HTR-8/SVneo (cell line): ENCODE measurements around the gene CD19.
"Not testable (repeated sequence)": the region's sequence is repeated elsewhere in the genome, so short reads cannot be mapped to it uniquely, and the experiment has no call there.

Experiments used
- DNase-seq: peaks from one replicate; pipeline ENCODE4 v3.0.0; 2011; ENCODE audit warnings: low spot score, mixed read lengths; ENCODE audit not compliant: insufficient read length
- FAIRE-seq: peaks from 2 replicates; lab custom pipeline; 2011; peaks lifted over from hg19 to GRCh38; lab: Jason Lieb, UNC

The CD19 gene

DNA sequence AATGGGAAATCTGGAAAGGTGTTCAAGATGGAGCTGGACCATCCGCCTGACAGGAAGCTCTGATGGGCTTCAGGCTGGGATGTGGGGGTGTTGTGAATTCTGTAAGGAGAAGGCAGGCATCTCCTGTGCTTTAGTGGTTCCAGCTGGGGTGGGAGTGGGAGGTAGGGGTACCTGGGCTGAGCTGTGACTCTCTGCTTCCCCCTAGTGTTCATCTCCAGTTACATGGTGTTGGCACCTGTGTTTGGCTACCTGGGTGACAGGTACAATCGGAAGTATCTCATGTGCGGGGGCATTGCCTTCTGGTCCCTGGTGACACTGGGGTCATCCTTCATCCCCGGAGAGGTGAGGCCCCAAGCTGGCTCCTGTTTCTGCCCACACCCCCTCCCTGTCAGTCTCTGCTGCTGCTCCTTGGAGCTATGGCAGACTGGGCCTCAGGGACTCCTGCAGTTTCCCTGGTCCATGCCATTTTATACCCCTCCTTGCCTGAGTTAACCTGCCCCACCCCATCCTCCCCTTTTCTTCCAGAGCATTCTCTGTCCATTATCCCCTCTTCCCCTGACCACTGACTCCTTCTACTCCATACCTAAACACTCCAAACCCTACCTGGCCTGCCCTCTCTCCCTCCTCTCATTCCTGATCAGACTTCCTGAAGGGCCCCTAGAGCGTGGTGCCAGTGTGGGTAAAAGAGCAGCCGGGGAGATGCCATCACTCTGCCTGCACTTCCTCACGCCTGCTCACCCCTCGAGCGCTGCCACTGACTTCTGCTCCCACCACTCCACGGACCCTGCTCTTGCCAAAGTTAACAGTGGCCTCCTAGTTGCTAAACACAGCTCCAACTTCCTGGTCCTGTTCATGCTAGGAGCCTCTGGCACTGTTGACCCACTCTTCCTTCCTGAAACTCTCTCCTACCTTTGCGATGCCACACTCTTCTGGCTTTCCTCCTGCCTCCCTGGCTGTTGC, 46.2 kb downstream of the CD19 start:
- DNase-seq (no peak), FAIRE-seq (no peak)

DNA sequence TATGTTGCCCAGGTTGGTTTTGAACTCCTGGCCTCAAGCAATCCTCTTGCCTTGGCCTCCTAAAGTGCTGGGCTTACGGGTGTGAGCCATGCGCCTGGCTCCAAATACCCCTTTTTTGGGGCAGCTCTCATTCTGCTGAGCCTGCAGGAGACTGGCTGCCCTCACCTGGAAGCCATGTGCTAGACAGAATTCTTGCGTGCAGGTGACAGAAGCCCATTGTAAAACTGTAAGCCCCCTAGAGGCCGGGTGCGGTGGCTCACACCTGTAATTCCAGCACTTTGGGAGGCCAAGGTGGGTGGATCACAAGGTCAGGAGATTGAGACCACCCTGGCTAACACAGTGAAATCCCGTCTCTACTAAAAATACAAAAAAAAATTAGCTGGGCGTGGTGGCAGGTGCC, 48.6 kb downstream of the CD19 start:
- not testable (repeated sequence) for FAIRE-seq, DNase-seq

DNA sequence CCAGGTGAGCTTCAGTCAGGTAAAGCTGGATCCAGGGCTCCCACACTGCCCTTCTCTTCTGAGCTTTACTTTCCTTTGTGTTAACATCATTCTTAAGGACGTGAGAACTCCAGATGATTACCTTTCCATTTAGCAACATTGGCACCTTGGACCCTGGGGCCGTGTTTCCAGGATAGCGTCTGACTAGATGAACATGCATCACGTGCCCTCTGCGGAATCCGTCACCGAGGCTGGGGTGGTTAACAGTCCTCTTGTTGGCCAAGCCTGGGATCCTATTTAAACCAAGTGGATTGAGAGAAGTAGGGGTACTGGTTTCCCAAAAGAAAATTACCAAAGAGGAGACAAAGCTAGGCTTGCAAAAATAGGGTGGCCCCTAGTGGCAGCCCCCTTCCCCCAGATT, 49.2 kb downstream of the CD19 start:
- FAIRE-seq (no peak), DNase-seq (no peak)

DNA sequence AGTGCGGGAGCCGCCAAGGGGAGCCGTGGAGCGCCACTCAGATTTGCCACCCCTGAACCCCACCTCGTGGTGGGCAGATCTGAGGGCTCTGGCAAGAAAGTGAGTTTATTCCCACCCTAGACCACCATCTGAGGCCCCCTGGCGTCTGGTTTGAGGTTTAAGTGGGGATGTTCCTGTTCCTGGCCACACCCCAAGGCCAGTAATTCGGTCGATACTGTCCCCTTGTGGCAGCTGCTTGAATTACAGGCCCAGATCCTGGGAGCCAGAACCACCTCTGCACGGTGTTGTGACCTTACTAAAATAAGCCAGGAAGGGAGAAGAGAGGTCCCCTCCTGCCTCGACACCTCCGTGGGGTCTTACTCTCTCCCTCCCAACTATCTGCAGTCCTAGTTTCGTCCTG, 49.7 kb downstream of the CD19 start:
- FAIRE-seq (no peak), DNase-seq (no peak)

DNA sequence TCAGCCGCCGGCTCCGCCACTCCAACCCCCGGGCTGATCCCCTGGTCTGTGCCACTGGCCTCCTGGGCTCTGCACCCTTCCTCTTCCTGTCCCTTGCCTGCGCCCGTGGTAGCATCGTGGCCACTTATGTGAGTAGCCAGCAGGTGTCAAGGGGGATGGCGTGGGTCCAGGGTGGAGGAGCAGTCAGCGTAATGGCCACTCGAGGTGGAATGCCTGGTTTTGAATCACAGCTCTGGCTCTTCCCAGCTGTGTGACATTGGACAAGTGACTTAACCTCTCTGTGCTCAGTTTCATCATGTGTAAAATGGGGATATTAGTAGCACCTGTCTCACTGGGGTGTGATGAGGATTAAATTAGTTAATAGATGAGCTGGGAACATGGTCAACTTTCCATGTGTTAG, 50.6 kb downstream of the CD19 start:
- FAIRE-seq (no peak), DNase-seq (no peak)

DNA sequence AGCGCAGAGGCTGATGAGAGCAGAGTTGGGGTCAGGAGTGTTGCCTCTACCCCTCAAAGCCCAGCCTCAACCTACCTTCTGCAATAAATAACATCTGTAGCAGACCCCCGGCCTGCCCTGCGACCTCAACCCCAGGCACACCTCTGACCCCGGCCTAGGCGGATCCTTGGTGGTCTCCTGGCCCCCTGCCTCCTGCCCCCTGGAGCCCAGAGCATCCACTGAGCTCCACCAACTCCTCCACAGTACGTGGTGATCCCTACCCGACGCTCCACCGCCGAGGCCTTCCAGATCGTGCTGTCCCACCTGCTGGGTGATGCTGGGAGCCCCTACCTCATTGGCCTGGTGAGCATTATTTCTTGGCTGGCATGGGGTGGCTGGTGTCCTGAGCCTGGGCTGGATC, 51.2 kb downstream of the CD19 start:
- DNase-seq (no peak), FAIRE-seq (no peak)

DNA sequence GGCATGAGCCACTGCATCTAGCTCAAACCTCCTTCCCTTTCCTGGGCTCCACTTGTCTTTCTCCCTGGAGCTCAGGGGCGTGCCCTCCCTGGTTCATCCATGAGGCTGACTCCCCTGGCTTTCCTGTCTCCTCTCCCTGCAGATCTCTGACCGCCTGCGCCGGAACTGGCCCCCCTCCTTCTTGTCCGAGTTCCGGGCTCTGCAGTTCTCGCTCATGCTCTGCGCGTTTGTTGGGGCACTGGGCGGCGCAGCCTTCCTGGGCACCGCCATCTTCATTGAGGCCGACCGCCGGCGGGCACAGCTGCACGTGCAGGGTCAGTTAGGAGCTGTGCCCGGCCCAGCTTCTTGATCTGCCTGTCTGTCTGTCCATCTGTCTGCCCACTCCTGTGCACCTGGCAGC, 51.9 kb downstream of the CD19 start:
- no peak for FAIRE-seq
- DNase-seq, result no peak

DNA sequence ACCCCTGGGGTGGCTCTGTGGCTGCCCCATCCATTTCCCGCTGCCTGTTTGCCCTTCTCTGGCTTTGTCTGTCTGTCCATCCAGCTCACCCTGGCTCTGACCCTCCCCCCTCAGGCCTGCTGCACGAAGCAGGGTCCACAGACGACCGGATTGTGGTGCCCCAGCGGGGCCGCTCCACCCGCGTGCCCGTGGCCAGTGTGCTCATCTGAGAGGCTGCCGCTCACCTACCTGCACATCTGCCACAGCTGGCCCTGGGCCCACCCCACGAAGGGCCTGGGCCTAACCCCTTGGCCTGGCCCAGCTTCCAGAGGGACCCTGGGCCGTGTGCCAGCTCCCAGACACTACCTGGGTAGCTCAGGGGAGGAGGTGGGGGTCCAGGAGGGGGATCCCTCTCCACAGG, 52.3 kb downstream of the CD19 start:
- no peak for DNase-seq
- FAIRE-seq, result no peak

DNA sequence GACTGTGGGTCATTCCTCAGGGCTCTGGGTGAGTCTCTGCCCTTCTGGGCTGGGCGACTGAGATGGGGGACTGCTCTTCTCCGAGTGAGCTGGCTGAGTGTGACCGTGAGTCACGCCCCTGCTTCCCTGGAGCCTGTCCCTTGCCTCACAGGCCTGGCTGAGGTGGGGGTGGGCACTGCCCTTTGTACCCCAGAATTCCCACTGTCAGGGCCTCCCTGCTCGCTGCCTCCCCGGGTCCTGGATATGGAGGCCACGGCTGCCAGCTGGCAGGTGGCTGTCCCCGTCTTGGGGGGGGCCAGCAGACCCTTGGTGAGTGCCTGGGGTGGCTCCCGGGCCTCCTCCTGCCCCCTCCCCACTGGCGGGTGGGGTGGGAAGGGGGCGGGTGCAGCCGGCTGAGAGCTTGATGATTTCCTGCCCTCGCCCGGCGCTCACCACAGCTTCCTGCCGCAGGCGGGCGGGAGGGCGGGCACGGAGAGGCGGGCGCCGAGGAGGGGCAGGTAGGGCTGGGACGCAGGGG, 52.9 kb downstream of the CD19 start, which contains the start of gene LAT:
Gene LAT, plus strand, starts transcription at position 434 of the 517 bp plus-strand sequence. CDS start 366 bp downstream, outside the sequence.
- FAIRE-seq (no peak), DNase-seq (no peak)

DNA sequence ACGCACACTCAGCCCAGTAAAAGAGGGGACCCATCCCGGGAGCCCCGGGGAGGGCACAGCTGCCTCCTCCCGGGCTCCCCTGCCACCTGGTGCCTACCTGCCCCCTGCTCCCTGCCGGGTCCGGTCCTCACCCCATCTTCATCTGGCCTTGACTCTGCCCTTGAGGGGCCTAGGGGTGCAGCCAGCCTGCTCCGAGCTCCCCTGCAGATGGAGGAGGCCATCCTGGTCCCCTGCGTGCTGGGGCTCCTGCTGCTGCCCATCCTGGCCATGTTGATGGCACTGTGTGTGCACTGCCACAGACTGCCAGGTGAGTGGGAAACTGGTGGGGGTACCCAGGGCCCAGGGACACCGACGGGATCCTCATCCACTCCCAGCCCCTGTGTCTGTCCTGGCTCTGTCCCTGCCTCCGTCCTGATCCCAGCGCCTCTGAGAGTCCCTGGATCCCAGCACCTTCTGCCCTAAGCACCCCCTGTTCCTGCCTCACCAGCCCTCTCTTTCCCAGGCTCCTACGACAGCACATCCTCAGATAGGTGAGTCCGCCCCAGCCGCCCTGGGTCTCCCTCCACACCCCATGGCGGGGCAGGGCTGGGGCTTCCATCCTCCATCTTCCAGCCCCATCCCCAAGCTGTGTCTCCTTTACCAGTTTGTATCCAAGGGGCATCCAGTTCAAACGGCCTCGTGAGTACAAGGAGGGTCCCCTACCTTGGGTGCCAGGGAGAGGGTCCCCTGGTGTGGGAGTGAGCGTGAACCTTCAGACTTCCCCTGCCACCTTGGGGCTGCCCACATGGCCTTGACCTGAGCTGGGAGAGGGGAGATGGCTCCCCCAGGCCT, 53.7 kb downstream of the CD19 start:
- no peak for DNase-seq
- no peak for FAIRE-seq

DNA sequence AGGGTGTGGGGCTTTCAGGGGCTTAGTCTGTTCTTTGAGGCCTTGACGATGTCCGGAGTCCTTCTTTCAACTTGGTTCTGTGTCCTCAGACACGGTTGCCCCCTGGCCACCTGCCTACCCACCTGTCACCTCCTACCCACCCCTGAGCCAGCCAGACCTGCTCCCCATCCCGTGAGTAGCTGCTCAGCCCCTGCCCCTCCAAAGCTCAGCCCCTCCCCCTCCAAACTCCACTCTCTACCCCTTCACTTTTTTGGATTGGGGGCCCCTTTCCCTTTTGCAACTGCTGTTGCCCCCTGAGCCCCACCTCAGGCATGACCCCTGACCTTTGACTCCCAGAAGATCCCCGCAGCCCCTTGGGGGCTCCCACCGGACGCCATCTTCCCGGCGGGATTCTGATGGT, 54.3 kb downstream of the CD19 start:
- FAIRE-seq, result no peak
- DNase-seq, result no peak

DNA sequence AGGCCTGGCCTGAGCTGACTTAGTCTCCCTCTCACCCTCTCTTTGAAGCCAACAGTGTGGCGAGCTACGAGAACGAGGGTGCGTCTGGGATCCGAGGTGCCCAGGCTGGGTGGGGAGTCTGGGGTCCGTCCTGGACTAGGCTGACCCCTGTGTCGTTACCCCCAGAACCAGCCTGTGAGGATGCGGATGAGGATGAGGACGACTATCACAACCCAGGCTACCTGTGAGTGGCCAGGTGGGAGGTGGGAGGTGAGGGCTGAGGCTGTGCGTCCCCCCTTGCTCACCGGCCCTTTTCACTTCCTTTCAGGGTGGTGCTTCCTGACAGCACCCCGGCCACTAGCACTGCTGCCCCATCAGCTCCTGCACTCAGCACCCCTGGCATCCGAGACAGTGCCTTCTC, 54.7 kb downstream of the CD19 start:
- no peak for FAIRE-seq
- DNase-seq, result no peak

DNA sequence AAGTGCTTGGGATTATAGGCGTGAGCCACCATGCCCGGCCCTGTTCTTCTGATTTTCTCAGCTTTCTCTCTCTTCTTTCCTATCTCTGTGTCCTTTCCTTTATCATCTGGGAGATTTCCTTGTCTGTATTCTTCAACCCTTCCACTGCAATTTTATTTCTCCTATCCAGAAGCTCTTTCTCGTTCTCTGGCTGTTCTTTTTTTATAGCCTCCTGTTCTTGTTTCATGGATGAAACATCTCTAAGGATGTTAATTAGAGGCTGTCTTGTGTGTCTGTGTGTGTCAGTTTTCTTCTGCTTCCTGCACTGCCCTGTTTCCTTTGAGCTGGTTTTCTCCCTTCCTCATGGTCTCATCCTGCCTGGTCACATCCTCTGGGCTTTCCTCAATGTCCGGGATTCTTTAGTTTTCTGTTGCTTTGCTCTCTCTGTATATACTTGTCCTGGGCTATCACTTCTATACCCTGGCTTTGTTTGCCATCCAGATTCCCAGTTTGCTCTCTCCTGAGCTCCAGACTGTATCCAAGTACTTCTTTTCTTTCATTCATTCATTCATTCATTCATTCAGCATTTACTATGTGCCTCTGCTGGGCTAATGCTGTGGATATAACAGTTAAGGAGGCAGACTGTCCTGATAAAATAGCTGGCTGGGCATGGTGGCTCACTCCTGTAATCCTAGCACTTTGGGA, 55.5 kb downstream of the CD19 start:
- FAIRE-seq (no peak), DNase-seq (no peak)
